CD14-positive monocyte (primary cell): ENCODE data around the gene SLC24A3. TPM values are rescaled to one million over a fixed set of nuclear protein-coding genes. Genes with fewer than 3 reads are reported as not detected.
A peak's percentile ranks its signal among the peaks of the same experiment; 100 is the strongest.

Experiments
- DNase-seq, 3 donors: peaks; one replicate each; pipeline ENCODE4 v3.0.0-alpha.2; 2011 to 2022
- H2AFZ ChIP-seq: 2 replicates; pipeline ENCODE4 v1.6.0; 2012; ENCODE audit warnings: mild to moderate bottlenecking, low read depth, low read length, inconsistent platforms; ENCODE audit not compliant: insufficient read depth, poor library complexity, severe bottlenecking
- H3K27ac ChIP-seq, 2 donors: 1 replicate in 1 of 2; 2 replicates in 1 of 2; pipeline ENCODE4 v1.5.1; 2012 to 2013; ENCODE audit warnings: low read length in 2 of 2, control low read depth in 1 of 2, inconsistent platforms in 1 of 2, low read depth in 1 of 2, mild to moderate bottlenecking in 1 of 2
- H3K27me3 ChIP-seq, 2 donors: one replicate each; pipeline versions ENCODE4 v1.6.0 to v1.6.1; 2011 to 2013; ENCODE audit warnings: low read length in 2 of 2; ENCODE audit not compliant: control insufficient read depth in 2 of 2, insufficient read depth in 2 of 2
- H3K36me3 ChIP-seq, 2 donors: replicated peaks in 1 of 2; 1 replicate in 1 of 2; 2 replicates in 1 of 2; pipeline versions ENCODE4 v1.5.1 to v1.6.1; 2012 to 2013; ENCODE audit warnings: low read length in 2 of 2, control low read depth in 1 of 2, inconsistent platforms in 1 of 2, mild to moderate bottlenecking in 1 of 2; ENCODE audit not compliant: insufficient read depth in 2 of 2, control insufficient read depth in 1 of 2
- H3K4me1 ChIP-seq, 2 donors: 1 replicate in 1 of 2; 2 replicates in 1 of 2; pipeline versions ENCODE4 v1.5.1 to v1.6.1; 2012 to 2013; ENCODE audit warnings: low read length in 2 of 2, control low read depth in 1 of 2, inconsistent platforms in 1 of 2, mild to moderate bottlenecking in 1 of 2, moderate library complexity in 1 of 2; ENCODE audit not compliant: insufficient read depth in 2 of 2, control insufficient read depth in 1 of 2
- H3K4me2 ChIP-seq: replicated peaks from 2 replicates; pipeline ENCODE3; 2012; ENCODE audit warnings: low read length, moderate library complexity, mild to moderate bottlenecking; ENCODE audit not compliant: poor library complexity, severe bottlenecking; ENCODE audit errors: extremely low read depth
- H3K4me3 ChIP-seq, 3 experiments: fragments of 200-600 bp in 1 of 3; sonication (generic) in 1 of 3; replicated peaks in 1 of 3; 1 replicate in 2 of 3; 2 replicates in 1 of 3; pipeline ENCODE4 v1.5.1; 2011 to 2013; ENCODE audit warnings: low read length in 3 of 3, mild to moderate bottlenecking in 3 of 3, control low read depth in 2 of 3, low read depth in 2 of 3, inconsistent platforms in 1 of 3, moderate library complexity in 1 of 3
- H3K79me2 ChIP-seq: 2 replicates; pipeline ENCODE4 v1.6.0; 2012; ENCODE audit warnings: mild to moderate bottlenecking, control low read depth, inconsistent platforms, low read length, moderate library complexity; ENCODE audit not compliant: insufficient read depth
- H3K9ac ChIP-seq: 2 replicates; pipeline ENCODE4 v1.6.0; 2017; ENCODE audit warnings: low read length, mild to moderate bottlenecking; ENCODE audit not compliant: insufficient read depth, poor library complexity, severe bottlenecking
- H3K9me3 ChIP-seq, 2 donors: replicated peaks in 1 of 2; 1 replicate in 1 of 2; 2 replicates in 1 of 2; pipeline versions ENCODE4 v1.5.1 to v1.6.1; 2012 to 2013; ENCODE audit warnings: low read length in 2 of 2, control low read depth in 1 of 2; ENCODE audit not compliant: control insufficient read depth in 1 of 2, insufficient read depth in 1 of 2
- H4K20me1 ChIP-seq: 2 replicates; pipeline ENCODE4 v1.6.0; 2012; ENCODE audit warnings: mild to moderate bottlenecking, low read length, control low read depth, moderate library complexity; ENCODE audit not compliant: insufficient read depth
- H3K27ac Mint-ChIP-seq, 7 donors: one replicate each; pipeline ENCODE4 v1.8.0; 2020; ENCODE audit warnings: mild to moderate bottlenecking in 7 of 7, mixed read lengths in 7 of 7, moderate library complexity in 6 of 7, inconsistent platforms in 2 of 7
- H3K27me3 Mint-ChIP-seq, 3 donors: one replicate each; pipeline ENCODE4 v1.8.0; 2021 to 2022; ENCODE audit warnings: low read depth in 3 of 3, mild to moderate bottlenecking in 3 of 3, mixed read lengths in 3 of 3, moderate library complexity in 3 of 3, inconsistent platforms in 1 of 3
- H3K36me3 Mint-ChIP-seq, 2 donors: one replicate each; pipeline ENCODE4 v1.8.0; 2020; ENCODE audit warnings: mixed read lengths in 2 of 2, inconsistent platforms in 1 of 2, mild to moderate bottlenecking in 1 of 2
- H3K4me1 Mint-ChIP-seq: one replicate; pipeline ENCODE4 v1.8.0; 2020; ENCODE audit warnings: mild to moderate bottlenecking, mixed read lengths
- H3K4me3 Mint-ChIP-seq, 2 donors: one replicate each; pipeline ENCODE4 v1.8.0; 2020; ENCODE audit warnings: mild to moderate bottlenecking in 2 of 2, mixed read lengths in 2 of 2, moderate library complexity in 1 of 2
- H3K9me3 Mint-ChIP-seq, 7 donors: one replicate each; pipeline ENCODE4 v1.8.0; 2020 to 2022; ENCODE audit warnings: mixed read lengths in 7 of 7, mild to moderate bottlenecking in 6 of 7, moderate library complexity in 6 of 7, inconsistent platforms in 2 of 7
- CTCF ChIP-seq: fragments of 200-600 bp; IDR thresholded peaks from one replicate; pipeline ENCODE4 v1.8.0; 2022; ENCODE audit warnings: antibody characterized with exemption, mild to moderate bottlenecking
- WGBS: methylation state at CpG from one replicate; pipeline ENCODE4 v1.1.5; 2013; ENCODE audit warnings: missing lambda C conversion rate; ENCODE audit not compliant: insufficient coverage; 5-methylcytosine and 5-hydroxymethylcytosine counted together
- intact Hi-C, 2 donors: fragments of 100-400 bp; cut with micrococcal nuclease; formaldehyde crosslinking; loops; one replicate each; pipeline versions ENCODE4 v1.15.0 to v1.15.1; 2023
- polyA plus RNA-seq, 3 donors: library from polyadenylated mRNA; depleted of rRNA in 1 of 3; unstranded in 2 of 3; stranded (reverse) in 1 of 3; fragments of 300-500 nt in 2 of 3; fragments of >200 nt in 1 of 3; fragmentation: Illumina TruSeq in 2 of 3; gene quantifications; 1 replicate in 2 of 3; 2 replicates in 1 of 3; pipeline ENCODE4 v1.2.3, GENCODE V29; 2012 to 2021

Gene SLC24A3
- polyA plus RNA-seq, 3 donors, result 0.04 to 0.08 TPM; not detected in 1

GRCh38 chr20:19729672-19730071 lies 517.2 kb downstream of the SLC24A3 start:
- H3K9ac ChIP-seq, result no peak overlapping the region
- H3K36me3 ChIP-seq, result no peaks in the 10 kb centered on the region
- no peak overlapping the region for H3K27ac ChIP-seq
- no peak overlapping the region for H3K4me3 ChIP-seq
- H3K4me2 ChIP-seq, result no peak overlapping the region
- no peaks in the 10 kb centered on the region for H4K20me1 ChIP-seq
- no peaks in the 10 kb centered on the region for H3K9me3 ChIP-seq
- Mint-ChIP-seq H3K27me3 (peaks cover 0 to 3% (median 0%) of the 10 kb centered on the region in 3 donors), H3K4me3 (peak overlapping the region in 1 of 2 donors; percentile 31), H3K4me1 (peaks cover 26% of the 10 kb centered on the region), H3K27ac (peak overlapping the region in 2 of 7 donors; percentile 0 to 38), H3K9me3 (peaks cover 0 to 5% (median 1%) of the 10 kb centered on the region in 7 donors), H3K36me3 (no peaks in the 10 kb centered on the region)
- H3K79me2 ChIP-seq, result no peaks in the 10 kb centered on the region
- WGBS, result 100% methylated on average over 1 of the region's 4 CpGs
- H3K4me1 ChIP-seq, result peaks cover 21 to 25% of the 10 kb centered on the region in 2 donors
- H3K27me3 ChIP-seq, result no peaks in the 10 kb centered on the region
- no peak for TF ChIP-seq CTCF
- no peak overlapping the region for H2AFZ ChIP-seq
- no peak for DNase-seq
- intact Hi-C loops, result loop anchor here in 1 of 2 donors (5.0 kb wide), 1 partner anchor 33 kb away; no protein-coding TSS in a partner anchor

GRCh38 chr20:19730706-19731105 lies 518.3 kb downstream of the SLC24A3 start:
- no peak overlapping the region for H3K27ac Mint-ChIP-seq
- no peaks in the 10 kb centered on the region for H4K20me1 ChIP-seq
- H3K9ac ChIP-seq, result no peak overlapping the region
- DNase-seq, result no peak
- no peaks in the 10 kb centered on the region for H3K79me2 ChIP-seq
- no peak overlapping the region for H2AFZ ChIP-seq
- peaks cover 32% of the 10 kb centered on the region for H3K4me1 Mint-ChIP-seq
- H3K27me3 Mint-ChIP-seq, result peaks cover 0 to 3% (median under 1%) of the 10 kb centered on the region in 3 donors
- H3K9me3 Mint-ChIP-seq, result peaks cover 0 to 5% (median 1%) of the 10 kb centered on the region in 7 donors
- H3K27me3 ChIP-seq, result no peaks in the 10 kb centered on the region
- no peak overlapping the region for H3K4me3 ChIP-seq
- no peak overlapping the region for H3K4me3 Mint-ChIP-seq
- peaks cover 28 to 31% of the 10 kb centered on the region in 2 donors for H3K4me1 ChIP-seq
- no peak for TF ChIP-seq CTCF
- H3K36me3 Mint-ChIP-seq, result no peaks in the 10 kb centered on the region
- no peak overlapping the region for H3K27ac ChIP-seq
- H3K4me2 ChIP-seq, result no peak overlapping the region
- no peaks in the 10 kb centered on the region for H3K9me3 ChIP-seq
- WGBS, result 13% methylated on average over 3 of the region's 7 CpGs
- intact Hi-C loops, result no loop called here
- H3K36me3 ChIP-seq, result no peaks in the 10 kb centered on the region
